ENCODE results near the gene PPFIA4. TPM values are rescaled to one million over a fixed set of nuclear protein-coding genes. Genes with fewer than 3 reads are reported as not detected.
A peak's percentile ranks its signal among the peaks of the same experiment; 100 is the strongest.

The PPFIA4 gene
- total and polyA plus RNA-seq, 9 of the 15 experiments (the other 6 are each of a cell fraction or from before 2014, with no cell fraction given): 0.07 to 12.0 (median 0.70) TPM

DNA sequence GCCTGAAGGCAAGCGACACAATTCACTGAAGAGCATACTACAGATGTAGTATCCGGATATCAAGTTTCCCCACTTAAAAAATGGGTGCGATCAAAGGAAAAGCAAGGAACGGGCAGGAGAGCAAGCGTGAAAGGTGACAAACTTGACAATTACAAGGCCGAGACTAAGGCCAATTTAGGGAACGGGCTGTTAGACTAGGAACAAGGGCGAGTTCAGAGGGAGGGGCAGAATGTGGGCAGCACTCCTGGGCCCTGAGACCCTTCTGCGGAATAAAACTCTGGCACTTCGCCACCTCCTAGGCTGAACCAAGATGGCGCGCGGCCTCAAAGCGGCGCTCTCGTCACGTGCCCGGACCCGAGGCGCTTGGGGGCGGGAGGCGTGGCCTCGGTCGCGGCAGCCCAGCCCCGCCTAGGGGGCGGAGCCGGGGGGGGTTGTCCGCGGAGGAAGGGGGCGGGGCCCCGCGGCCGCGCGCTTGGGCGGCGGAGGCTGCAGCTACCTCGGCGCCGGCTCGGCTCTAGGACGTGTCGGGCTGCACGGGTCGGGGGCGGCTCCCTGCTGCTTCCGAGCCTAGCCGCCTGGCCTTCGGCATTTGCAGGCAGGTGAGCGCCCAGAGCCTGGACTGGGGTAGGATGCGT, at the start of gene PPFIA4 (continued):
- TF ChIP-seq, protein P1, sequence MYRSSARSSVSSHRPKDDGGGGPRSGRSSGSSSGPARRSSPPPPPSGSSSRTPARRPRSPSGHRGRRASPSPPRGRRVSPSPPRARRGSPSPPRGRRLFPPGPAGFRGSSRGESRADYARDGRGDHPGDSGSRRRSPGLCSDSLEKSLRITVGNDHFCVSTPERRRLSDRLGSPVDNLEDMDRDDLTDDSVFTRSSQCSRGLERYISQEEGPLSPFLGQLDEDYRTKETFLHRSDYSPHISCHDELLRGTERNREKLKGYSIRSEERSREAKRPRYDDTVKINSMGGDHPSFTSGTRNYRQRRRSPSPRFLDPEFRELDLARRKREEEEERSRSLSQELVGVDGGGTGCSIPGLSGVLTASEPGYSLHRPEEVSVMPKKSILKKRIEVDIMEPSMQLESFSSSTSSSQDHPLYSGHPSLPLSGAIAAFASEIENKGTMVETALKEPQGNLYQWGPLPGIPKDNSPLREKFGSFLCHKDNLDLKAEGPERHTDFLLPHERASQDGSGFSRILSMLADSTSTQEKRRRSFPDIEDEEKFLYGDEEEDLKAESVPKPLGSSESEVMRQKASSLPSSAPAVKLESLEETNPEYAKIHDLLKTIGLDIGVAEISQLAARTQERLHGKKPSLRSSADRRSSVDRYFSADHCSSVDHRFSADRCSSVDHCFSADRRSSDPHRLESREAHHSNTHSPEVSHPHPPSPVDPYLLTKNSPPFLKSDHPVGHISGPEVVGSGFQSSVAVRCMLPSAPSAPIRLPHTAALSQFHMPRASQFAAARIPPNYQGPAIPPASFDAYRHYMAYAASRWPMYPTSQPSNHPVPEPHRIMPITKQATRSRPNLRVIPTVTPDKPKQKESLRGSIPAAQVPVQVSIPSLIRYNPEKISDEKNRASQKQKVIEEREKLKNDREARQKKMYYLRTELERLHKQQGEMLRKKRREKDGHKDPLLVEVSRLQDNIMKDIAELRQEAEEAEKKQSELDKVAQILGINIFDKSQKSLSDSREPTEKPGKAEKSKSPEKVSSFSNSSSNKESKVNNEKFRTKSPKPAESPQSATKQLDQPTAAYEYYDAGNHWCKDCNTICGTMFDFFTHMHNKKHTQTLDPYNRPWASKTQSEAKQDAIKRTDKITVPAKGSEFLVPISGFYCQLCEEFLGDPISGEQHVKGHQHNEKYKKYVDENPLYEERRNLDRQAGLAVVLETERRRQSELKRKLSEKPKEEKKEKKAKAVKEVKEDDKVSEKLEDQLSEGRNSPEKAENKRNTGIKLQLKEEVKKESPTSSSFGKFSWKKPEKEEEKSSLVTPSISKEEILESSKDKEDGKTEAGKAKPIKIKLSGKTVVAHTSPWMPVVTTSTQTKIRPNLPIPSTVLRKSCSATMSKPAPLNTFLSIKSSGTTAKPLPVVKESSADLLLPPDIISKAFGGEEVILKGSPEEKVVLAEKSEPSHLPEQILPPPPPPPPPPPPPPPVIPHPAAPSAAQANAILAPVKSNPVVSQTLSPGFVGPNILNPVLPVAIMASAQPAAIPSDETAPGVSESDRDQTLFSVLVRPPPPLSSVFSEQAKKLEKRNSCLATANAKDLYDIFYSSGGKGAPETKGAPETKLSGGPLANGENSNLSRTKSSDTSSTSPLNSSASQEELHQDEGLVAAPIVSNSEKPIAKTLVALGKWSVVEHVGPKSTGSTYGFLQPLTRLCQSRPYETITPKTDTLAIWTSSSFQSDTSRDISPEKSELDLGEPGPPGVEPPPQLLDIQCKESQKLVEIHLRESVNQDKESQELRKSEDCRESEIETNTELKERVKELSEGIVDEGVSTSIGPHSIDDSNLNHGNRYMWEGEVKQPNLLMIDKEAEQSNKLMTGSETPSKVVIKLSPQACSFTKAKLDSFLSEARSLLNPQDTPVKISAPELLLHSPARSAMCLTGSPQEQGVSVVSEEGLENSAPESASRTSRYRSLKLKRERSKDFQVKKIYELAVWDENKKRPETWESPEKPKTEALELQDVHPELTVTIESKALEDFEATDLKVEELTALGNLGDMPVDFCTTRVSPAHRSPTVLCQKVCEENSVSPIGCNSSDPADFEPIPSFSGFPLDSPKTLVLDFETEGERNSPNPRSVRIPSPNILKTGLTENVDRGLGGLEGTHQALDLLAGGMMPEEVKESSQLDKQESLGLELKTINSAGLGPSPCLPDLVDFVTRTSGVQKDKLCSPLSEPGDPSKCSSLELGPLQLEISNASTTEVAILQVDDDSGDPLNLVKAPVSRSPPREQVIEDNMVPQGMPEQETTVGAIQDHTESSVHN (IDR thresholded peaks at IDR 0.05; ENCODE audit: borderline replicate concordance in 1 of 2, low read depth in 1 of 2): no peak
- TF ChIP-seq ZSCAN29 (IDR thresholded peaks at IDR 0.05) (no peak), SMARCE1 (IDR thresholded peaks at IDR 0.05) (no peak), FUS (optimal IDR thresholded peaks at IDR 0.05; ENCODE audit: low read depth, low read length) (no peak), NR2C1 (IDR thresholded peaks at IDR 0.05) (no peak), NR2C1 (tag; IDR thresholded peaks at IDR 0.05) (peak; percentile 84), MCM3 (IDR thresholded peaks at IDR 0.05) (no peak), ZNF324 (CRISPR knock-in tag; IDR thresholded peaks at IDR 0.05) (peak; percentile 66), SNRNP70 (optimal IDR thresholded peaks at IDR 0.05; ENCODE audit: low read depth, low read length) (no peak), ZNF124 (CRISPR knock-in tag; IDR thresholded peaks at IDR 0.05) (no peak)
- TF ChIP-seq, protein P2, sequence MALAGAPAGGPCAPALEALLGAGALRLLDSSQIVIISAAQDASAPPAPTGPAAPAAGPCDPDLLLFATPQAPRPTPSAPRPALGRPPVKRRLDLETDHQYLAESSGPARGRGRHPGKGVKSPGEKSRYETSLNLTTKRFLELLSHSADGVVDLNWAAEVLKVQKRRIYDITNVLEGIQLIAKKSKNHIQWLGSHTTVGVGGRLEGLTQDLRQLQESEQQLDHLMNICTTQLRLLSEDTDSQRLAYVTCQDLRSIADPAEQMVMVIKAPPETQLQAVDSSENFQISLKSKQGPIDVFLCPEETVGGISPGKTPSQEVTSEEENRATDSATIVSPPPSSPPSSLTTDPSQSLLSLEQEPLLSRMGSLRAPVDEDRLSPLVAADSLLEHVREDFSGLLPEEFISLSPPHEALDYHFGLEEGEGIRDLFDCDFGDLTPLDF (CRISPR knock-in tag; IDR thresholded peaks at IDR 0.05): peak; percentile 87
- TF ChIP-seq, protein P3, sequence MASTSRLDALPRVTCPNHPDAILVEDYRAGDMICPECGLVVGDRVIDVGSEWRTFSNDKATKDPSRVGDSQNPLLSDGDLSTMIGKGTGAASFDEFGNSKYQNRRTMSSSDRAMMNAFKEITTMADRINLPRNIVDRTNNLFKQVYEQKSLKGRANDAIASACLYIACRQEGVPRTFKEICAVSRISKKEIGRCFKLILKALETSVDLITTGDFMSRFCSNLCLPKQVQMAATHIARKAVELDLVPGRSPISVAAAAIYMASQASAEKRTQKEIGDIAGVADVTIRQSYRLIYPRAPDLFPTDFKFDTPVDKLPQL (IDR thresholded peaks at IDR 0.05; ENCODE audit: extremely low read depth, insufficient read length): no peak
- TF ChIP-seq, protein P4, sequence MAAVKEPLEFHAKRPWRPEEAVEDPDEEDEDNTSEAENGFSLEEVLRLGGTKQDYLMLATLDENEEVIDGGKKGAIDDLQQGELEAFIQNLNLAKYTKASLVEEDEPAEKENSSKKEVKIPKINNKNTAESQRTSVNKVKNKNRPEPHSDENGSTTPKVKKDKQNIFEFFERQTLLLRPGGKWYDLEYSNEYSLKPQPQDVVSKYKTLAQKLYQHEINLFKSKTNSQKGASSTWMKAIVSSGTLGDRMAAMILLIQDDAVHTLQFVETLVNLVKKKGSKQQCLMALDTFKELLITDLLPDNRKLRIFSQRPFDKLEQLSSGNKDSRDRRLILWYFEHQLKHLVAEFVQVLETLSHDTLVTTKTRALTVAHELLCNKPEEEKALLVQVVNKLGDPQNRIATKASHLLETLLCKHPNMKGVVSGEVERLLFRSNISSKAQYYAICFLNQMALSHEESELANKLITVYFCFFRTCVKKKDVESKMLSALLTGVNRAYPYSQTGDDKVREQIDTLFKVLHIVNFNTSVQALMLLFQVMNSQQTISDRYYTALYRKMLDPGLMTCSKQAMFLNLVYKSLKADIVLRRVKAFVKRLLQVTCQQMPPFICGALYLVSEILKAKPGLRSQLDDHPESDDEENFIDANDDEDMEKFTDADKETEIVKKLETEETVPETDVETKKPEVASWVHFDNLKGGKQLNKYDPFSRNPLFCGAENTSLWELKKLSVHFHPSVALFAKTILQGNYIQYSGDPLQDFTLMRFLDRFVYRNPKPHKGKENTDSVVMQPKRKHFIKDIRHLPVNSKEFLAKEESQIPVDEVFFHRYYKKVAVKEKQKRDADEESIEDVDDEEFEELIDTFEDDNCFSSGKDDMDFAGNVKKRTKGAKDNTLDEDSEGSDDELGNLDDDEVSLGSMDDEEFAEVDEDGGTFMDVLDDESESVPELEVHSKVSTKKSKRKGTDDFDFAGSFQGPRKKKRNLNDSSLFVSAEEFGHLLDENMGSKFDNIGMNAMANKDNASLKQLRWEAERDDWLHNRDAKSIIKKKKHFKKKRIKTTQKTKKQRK (IDR thresholded peaks at IDR 0.05; ENCODE audit: borderline replicate concordance, low read depth, low read length): no peak
